GM12801 (cell line): Measurements from ENCODE around the gene MUS81.

Experiments used
- TF ChIP-seq, protein P1 (sequence below): IDR thresholded peaks from one replicate; pipeline ENCODE4 v1.5.1; 2011; ENCODE audit warnings: control low read depth; ENCODE audit not compliant: insufficient read length; ENCODE audit errors: extremely low read depth

The MUS81 gene

DNA sequence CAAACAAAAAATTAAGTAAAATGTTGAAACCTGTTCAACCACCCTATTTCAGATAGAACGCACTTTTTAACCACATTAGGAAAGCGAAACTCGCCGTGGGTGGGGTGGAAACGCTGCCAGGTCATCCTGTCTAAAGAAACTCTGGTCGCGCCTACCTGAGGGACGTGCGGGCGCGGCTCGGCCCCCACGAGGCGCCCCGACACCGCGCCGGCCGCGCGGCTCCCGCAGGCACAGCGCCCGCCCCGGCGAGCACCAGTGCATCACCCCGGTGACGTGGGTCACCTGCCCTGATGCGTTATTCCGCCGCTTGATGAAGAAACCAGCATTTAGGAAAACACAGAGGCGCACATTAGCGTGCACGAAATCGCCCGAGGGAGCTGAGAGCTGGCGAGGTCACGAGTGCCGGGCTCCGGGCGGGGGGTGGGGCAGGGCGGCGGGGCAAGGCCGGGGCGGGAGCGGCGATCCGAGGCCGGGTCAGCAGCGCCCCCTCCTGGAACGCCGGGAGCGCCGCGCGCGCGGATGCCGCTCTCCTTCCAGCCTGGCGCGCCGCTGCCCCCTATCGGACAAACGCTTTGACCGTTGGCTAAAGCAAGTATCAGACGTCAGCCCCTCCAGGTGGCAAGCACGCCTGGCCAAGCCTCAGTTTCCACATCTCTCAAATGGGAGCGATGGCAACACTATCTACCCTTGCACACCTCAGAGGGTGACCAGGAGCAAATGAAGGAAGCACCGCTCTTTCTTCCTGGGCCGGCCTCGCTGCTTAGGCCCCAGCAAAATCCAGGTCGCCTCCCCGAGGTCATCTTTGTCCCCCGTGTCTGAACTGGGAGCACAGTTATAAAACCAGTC lies 42.2 kb upstream of the MUS81 start:
- TF ChIP-seq, protein P1, sequence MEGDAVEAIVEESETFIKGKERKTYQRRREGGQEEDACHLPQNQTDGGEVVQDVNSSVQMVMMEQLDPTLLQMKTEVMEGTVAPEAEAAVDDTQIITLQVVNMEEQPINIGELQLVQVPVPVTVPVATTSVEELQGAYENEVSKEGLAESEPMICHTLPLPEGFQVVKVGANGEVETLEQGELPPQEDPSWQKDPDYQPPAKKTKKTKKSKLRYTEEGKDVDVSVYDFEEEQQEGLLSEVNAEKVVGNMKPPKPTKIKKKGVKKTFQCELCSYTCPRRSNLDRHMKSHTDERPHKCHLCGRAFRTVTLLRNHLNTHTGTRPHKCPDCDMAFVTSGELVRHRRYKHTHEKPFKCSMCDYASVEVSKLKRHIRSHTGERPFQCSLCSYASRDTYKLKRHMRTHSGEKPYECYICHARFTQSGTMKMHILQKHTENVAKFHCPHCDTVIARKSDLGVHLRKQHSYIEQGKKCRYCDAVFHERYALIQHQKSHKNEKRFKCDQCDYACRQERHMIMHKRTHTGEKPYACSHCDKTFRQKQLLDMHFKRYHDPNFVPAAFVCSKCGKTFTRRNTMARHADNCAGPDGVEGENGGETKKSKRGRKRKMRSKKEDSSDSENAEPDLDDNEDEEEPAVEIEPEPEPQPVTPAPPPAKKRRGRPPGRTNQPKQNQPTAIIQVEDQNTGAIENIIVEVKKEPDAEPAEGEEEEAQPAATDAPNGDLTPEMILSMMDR = no peak

DNA sequence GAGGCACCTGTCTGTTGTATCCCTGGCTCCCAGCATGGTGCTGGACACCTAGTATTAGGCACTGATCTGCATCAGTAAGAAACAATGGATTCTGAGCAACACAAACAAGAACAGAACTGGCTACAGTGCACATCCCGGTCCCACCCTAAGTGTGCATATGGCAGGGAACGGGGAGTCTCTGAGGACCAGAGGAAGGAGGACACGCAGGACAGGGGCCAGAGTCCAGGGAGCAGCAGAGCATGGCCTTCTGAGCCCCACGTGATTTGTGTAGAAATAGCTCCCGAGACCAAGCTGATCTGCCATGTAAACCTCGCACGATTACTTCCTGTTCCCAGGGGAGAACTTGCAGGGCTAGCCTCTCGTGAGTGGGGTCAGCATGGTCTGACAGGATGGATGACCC lies 39.1 kb upstream of the MUS81 start:
- TF ChIP-seq, protein P1 = no peak

DNA sequence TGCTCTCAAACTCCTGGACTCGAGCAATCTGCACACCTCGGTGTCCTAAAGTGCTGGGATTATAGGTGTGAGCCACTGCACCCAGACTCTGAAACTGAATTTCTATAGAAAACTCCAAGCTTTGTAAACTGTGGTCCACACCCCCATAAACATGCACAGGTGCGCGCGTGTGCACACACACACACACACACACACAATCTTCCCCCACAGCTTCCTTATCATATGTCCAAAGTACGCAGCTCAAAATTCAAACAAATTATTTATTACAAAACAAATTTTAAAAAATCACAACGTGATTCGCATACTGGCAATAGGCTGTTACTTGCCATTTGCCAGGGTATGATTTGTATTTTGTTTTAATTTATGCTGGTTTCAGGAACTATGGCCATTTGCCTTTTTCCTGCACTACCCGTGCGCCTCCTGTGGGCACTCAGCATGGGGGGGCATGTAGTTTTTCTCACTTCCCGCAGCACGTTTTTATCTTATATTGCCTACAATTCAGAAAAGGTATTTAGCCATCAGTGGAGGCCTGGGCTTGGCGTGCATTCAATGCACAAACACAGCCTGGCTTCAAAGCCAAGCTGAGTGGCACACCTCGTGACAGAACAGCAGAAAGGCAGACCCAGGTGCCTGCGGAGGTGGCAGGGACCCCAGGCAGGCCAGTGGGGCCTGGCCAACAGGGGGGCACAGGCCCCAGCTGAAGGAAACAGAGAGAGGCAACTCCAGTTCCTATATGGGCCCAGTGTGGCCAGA lies 37.3 kb upstream of the MUS81 start:
- TF ChIP-seq, protein P1 = no peak

DNA sequence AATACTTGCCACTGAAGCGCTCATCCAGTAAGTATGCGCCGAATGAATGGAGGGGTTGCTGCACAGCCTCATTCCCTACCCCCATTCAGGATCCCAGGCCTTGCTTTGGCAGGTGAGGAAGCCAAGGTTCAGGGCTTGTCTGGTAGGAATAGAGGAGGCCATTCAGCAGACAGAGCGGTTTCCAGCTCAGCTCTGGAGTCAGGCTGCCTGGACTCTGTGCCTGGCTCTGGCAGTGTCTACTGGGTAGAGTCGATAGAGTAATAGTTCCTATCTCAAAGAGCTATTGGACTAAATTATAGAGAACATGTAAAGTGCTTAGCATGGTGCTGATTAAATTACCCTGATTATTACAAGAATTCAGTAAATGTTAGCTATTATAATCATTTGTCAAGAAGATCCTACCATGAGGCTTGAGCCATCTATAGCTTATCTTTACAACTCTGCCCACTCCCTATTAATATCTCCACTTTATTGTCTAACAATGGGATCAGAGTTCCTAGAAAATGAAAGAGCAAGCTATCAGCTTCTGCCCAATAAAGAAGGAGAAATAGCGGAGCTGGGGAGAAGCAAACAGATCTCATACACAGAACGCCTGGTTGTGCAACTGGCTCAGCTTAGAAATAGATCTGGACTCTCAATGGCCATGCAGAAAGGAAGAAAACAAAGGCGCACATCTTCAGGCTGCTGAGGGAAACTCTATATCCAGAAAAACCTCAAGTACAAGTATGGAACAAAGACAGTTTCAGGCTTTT lies 33.1 kb upstream of the MUS81 start:
- TF ChIP-seq, protein P1 = no peak

DNA sequence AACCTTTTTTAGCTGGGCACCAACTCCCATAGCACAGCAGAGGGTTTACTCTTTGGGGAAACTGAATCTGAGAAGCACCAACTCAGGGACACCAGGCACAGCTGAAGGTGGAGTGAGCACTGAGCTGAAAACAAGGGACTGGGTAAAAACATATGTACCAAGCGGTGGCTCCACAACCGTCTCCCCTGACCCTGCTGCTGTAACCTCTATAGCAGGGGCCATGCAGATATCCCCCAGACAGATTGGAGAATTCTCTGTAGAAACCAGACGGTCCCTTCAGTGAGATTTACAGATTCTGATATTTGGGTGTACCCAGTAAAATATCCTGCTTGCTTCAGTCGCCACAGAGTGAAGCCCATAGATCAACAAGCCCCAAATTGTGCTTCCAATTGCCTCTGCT lies 30.8 kb upstream of the MUS81 start:
- TF ChIP-seq, protein P1 = no peak

DNA sequence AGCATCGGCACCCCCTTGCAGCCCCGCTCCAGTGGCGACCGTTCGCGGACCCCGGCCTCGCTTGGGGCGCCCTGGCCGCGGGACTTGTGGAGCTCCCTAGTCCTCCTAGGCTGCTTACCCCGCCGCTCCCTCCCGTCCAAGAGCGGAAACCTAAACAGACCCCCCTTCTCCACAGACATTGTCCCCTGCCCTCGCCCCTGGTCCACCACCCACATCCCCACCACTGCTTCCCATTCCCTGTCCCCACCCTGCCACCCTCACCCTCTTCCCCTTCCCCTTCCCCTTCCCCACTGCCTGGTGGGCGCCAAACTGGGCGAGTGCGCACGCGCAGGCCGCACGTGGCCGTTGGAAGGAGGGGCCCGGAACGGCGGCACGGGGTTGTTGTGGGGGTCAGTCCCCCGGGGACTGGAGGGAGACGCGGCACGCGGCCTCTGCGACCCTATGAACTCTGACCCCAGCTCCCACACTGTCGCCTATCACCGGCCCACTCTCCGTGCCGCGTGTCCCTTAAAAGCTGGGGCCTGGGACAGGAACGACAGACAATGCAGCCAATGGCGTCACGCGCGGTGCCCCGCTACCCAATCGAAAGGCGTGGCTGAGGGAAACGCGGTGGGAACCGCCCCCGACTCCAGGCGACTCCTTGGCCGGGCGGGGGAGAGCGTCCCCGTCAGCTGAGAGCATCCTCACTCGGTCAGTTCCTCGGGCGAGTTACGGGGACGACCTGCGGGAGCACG lies 26.8 kb upstream of the MUS81 start, which contains the start of gene SNX32:
Gene SNX32, plus strand, starts transcription at position 667 of the 734 bp plus-strand sequence. CDS start 103 bp downstream, outside the sequence.
- TF ChIP-seq, protein P1 = no peak
